Ectodermal cell (in vitro differentiated cells): ENCODE results near the gene TRIM8.
A peak's percentile ranks its signal among the peaks of the same experiment; 100 is the strongest.

ENCODE experiments used
- H3K27ac ChIP-seq: 2 replicates; pipeline ENCODE4 v1.7.0; 2013; ENCODE audit warnings: mild to moderate bottlenecking, low read depth, low read length; ENCODE audit not compliant: insufficient read depth, poor library complexity, severe bottlenecking
- H3K27me3 ChIP-seq: 2 replicates; pipeline ENCODE4 v1.7.0; 2013; ENCODE audit warnings: mild to moderate bottlenecking, low read length; ENCODE audit not compliant: insufficient read depth, control insufficient read depth, poor library complexity, severe bottlenecking
- H3K36me3 ChIP-seq: one replicate; pipeline ENCODE4 v1.7.0; 2013; ENCODE audit warnings: low read length; ENCODE audit not compliant: control insufficient read depth, insufficient read depth
- H3K4me1 ChIP-seq: one replicate; pipeline ENCODE4 v1.7.0; 2013; ENCODE audit warnings: low read length; ENCODE audit not compliant: control insufficient read depth, insufficient read depth
- H3K4me3 ChIP-seq: 2 replicates; pipeline ENCODE4 v1.7.0; 2013; ENCODE audit warnings: low read depth, low read length, control low read depth; ENCODE audit not compliant: insufficient read depth
- H3K9me3 ChIP-seq: 2 replicates; pipeline ENCODE4 v1.7.0; 2013; ENCODE audit warnings: mild to moderate bottlenecking, low read length, moderate library complexity; ENCODE audit not compliant: control insufficient read depth
- WGBS, 2 experiments: methylation state at CpG; one replicate each; pipeline ENCODE4 v1.1.7; 2013; ENCODE audit warnings: missing lambda C conversion rate in 2 of 2; 5-methylcytosine and 5-hydroxymethylcytosine counted together

TRIM8 gene

DNA sequence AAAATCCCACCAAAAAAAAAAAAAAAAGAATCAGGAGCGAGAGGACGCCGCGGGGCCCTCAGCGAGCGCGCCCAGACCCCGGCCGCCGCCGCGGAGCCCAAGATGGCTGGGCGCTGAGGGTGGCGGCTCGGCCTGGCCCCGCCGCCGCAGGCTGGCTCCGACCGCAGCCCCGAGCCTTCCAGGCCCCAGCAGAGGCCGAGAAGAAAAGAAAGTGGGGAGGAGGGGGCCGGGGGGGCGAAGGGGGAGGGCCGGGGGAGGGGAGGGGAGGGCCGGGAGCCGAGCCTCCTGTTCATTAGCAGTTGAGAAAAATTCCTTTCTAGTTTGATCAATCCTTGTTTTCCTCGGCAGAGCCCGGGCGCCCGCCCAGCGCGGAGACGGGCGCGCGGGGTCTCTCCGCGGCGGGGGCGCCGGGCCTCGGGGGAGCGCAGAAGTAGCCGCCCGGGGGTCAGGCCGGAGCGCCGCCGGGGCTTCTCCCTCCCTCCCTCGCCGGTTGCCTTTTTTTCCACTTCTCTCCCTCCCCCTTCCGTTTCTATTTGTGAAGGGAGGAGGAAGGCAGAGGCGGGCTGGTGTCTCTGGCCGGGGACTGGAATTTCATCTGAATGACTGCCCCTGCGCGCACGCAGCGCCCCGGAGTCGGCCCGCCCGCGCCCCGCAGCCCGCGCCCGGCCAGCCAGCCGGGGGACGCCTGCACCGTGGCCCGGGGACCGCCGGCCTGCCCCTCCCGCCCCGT, 778 bp upstream of the TRIM8 start:
- WGBS, 2 experiments, result 0% methylated on average over 64 to 71 of the region's 76 CpGs
- H3K4me3 ChIP-seq, result peak overlapping the region; percentile 85
- H3K36me3 ChIP-seq, result no peaks in the 10 kb centered on the region
- peaks cover 17% of the 10 kb centered on the region for H3K4me1 ChIP-seq
- no peaks in the 10 kb centered on the region for H3K27me3 ChIP-seq
- no peaks in the 10 kb centered on the region for H3K9me3 ChIP-seq
- H3K27ac ChIP-seq, result peak overlapping the region; percentile 95

DNA sequence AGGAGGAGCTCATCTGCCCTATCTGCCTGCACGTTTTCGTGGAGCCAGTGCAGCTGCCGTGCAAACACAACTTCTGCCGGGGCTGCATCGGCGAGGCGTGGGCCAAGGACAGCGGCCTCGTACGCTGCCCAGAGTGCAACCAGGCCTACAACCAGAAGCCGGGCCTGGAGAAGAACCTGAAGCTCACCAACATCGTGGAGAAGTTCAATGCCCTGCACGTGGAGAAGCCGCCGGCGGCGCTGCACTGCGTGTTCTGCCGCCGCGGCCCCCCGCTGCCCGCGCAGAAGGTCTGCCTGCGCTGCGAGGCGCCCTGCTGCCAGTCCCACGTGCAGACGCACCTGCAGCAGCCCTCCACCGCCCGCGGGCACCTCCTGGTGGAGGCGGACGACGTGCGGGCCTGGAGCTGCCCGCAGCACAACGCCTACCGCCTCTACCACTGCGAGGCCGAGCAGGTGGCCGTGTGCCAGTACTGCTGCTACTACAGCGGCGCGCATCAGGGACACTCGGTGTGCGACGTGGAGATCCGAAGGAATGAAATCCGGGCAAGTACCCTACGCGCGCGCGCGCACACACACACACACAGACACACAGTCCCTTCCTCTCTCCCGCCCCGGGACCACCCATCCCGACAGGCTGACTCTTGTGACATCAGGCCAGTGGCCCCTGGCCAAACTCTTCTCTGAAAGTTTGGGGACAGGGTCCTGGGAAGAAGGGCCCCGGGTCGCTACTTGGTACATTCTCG, 538 bp downstream of the TRIM8 start:
- Histone ChIP-seq H3K4me1 (peaks cover 30% of the 10 kb centered on the region), H3K9me3 (no peaks in the 10 kb centered on the region), H3K36me3 (no peaks in the 10 kb centered on the region), H3K4me3 (peak overlapping the region; percentile 85), H3K27ac (peak overlapping the region; percentile 64), H3K27me3 (no peaks in the 10 kb centered on the region)
- 0% methylated on average over 62 of the region's 62 CpGs for WGBS, 2 experiments

DNA sequence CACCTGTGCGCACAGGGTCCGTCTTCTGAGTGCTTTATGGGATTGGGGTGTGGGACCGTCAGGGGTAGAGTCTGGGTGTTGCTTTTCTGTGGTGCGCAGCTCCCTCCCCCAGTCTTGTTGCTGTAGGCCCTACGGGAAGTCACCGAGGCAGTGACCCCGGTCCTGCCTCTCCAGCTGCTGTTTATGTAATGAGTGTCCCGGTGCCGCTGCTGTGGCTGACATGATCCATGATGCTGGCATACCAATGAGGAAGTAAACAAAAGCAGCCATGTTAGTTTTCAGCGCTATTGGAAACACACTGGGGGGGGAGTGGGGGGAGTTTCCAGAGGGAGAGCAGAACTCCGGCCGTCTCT, 1.1 kb downstream of the TRIM8 start:
- H3K4me3 ChIP-seq, result peak overlapping the region; percentile 85
- H3K27ac ChIP-seq, result peak overlapping the region; percentile 64
- WGBS, 2 experiments, result 0 to 1% methylated on average over 12 of the region's 12 CpGs
- H3K4me1 ChIP-seq, result peaks cover 36% of the 10 kb centered on the region
- H3K9me3 ChIP-seq, result no peaks in the 10 kb centered on the region
- H3K27me3 ChIP-seq, result no peaks in the 10 kb centered on the region
- no peaks in the 10 kb centered on the region for H3K36me3 ChIP-seq

DNA sequence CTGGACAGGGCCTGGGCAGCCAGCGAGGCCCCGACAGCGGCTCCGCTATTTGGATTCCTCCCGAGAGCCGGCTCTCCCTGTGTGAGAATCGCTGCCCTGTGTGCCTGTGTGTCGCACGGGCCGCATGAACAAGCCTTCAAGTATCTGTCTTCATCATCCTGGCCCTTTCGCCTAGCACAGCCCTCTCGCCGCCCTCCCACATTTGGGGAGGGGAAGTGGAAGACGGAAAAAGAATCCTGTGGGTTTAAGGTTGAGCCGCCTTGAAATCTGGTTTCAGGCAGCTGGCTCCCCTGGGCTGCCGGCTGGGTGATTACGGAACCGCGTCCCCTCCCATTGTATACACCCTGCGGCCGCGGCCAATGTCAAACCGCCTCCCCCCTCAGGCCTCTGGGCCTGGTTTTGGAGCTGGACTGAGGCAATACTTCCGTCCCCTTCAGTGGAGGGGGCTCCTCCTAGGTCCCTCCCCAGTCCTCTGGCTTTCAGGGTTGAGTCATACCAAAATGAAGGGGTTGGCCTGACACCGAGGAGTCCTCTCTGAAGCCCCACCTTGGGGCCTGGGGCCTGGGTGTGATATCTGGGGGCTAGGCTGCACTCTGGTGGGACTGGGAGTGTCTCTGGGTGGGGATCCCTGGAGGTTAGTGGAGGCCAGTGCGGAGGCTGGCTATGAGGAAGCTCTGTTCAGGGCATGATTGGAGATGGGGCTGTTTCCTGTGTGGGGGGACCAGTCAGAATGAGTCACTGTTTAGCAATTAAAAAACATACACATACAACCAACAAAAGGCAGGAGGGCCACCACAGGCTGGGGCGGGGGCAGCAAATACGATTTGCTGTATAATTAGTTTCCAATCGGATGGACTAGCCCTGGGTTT, 1.7 kb downstream of the TRIM8 start:
- Histone ChIP-seq H3K27me3 (no peaks in the 10 kb centered on the region), H3K36me3 (no peaks in the 10 kb centered on the region), H3K27ac (peak overlapping the region; percentile 64), H3K4me1 (peaks cover 42% of the 10 kb centered on the region), H3K4me3 (peak overlapping the region; percentile 85), H3K9me3 (no peaks in the 10 kb centered on the region)
- 4 to 8% methylated on average over 29 of the region's 29 CpGs for WGBS, 2 experiments

DNA sequence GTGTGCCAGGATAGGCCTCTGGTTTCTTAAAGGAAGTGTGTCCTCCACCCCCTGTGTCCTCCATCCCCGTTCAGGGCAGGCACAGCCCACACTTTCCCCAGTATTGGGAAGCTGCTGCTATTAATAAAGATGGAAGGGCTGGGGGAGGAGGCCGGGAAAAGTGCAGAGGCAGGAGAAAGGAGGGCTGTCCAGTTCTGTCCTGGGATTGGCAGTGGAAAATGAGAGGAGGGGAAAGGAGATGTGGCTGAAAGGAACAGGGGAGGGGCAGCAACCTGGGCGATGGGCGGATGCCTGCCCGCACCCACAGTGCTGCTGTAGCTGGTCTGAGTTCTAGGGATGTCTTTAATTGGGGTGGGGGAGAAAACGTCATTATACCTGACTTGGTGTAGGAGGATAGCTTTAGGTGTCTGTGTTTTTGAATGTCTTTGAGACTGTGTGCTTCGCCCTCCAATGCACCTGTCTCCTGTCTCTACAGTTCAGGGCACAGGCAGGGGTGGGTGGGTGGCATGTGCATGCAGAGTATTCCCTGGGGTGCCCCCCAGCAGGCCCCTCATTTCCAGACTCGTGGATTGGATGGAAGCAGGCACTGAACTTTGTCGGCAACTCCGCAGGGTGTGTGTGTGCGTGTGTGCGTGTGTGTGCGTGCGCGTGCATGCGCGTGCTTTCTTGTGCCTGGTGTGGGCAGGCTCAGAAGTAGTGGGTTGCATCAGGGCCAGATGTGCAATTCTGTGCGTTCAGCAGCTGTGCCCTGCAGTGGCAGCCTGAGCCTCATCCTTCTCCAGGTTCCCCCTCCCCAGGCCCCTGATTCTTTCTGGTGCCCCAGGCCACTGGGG, 2.5 kb downstream of the TRIM8 start:
- Histone ChIP-seq H3K27me3 (no peaks in the 10 kb centered on the region), H3K36me3 (no peaks in the 10 kb centered on the region), H3K4me1 (peaks cover 50% of the 10 kb centered on the region), H3K4me3 (peak overlapping the region; percentile 85), H3K9me3 (no peaks in the 10 kb centered on the region), H3K27ac (no peak overlapping the region)
- 64% methylated on average over 18 of the region's 18 CpGs for WGBS, 2 experiments

DNA sequence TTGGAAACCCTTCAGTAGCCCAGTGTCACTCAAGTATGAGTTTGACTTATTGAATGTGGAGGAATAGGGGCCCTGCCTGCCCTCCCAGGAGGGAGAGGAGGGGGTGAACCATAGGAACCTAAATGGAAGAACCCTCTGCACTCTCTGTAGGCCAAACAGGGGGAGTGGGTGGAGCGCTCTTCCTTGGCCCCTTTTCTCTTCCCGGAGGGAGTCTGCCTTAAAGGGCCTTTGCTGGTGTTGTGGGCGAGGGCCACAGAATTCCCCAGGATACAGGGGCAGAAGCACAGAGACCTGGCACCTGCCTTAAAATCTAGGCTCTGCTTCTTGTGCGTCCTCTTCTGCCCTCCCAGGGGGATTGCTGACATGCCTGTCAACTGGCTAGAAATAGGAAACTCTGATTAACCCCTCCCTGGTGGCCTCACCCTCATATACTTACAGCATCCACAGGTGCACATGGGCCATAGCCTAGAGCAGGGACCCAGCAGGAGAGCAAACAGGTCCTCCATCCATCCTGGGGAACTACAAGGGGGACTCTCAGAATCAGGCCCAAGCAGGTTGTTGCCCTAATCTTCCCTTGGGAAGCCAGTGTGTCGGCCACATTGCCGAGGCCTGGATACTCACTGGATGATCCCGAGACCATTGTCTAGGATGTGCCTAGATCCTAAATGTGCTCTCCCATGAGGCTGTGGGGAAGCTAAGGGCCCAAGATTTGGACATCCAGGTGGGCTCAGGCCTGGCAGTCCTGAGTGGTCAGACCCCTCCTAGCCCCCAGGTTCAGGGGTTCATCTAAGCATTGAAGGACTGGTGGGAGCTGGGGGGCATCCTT, 3.4 kb downstream of the TRIM8 start:
- Histone ChIP-seq H3K4me1 (peaks cover 57% of the 10 kb centered on the region), H3K4me3 (peak overlapping the region; percentile 85), H3K27ac (no peak overlapping the region), H3K9me3 (no peaks in the 10 kb centered on the region), H3K36me3 (no peaks in the 10 kb centered on the region), H3K27me3 (no peaks in the 10 kb centered on the region)
- WGBS, 2 experiments, result 62 to 66% methylated on average over 7 of the region's 7 CpGs

DNA sequence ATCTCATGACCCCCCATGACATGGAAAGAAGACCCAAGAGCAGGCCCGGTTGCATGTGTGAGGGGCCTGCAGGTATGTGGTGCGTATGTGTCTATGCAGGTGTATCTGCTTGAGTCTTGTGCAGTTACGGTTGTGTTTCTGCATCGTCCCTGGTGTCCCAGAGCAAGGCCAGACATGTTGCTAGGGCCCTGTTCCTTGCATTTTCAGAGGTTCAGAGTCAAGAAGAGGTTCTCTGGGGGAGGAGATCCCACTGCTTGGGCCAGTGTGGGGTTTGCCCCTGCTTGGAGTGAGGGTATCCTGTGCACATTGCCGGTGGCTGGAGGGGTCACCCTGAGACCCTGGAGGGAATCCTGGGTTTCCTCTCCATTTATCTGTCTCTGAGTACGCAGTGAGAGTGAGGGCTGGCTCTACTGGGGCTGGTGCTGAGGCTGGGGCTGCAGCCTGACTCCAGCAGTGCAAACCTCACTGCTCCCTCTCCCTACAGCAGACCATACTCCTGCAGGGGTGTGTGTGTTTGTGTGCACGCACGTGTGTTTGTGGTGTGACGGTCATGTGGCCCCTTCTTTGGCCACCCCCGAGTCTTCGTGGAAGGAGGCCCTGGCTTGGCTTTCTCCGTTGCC, 4.1 kb downstream of the TRIM8 start:
- WGBS, 2 experiments, result 83 to 85% methylated on average over 12 of the region's 12 CpGs
- peak overlapping the region; percentile 99 for H3K27ac ChIP-seq
- no peaks in the 10 kb centered on the region for H3K9me3 ChIP-seq
- no peaks in the 10 kb centered on the region for H3K36me3 ChIP-seq
- peak overlapping the region; percentile 29 for H3K4me3 ChIP-seq
- H3K4me1 ChIP-seq, result peaks cover 62% of the 10 kb centered on the region
- H3K27me3 ChIP-seq, result no peaks in the 10 kb centered on the region

DNA sequence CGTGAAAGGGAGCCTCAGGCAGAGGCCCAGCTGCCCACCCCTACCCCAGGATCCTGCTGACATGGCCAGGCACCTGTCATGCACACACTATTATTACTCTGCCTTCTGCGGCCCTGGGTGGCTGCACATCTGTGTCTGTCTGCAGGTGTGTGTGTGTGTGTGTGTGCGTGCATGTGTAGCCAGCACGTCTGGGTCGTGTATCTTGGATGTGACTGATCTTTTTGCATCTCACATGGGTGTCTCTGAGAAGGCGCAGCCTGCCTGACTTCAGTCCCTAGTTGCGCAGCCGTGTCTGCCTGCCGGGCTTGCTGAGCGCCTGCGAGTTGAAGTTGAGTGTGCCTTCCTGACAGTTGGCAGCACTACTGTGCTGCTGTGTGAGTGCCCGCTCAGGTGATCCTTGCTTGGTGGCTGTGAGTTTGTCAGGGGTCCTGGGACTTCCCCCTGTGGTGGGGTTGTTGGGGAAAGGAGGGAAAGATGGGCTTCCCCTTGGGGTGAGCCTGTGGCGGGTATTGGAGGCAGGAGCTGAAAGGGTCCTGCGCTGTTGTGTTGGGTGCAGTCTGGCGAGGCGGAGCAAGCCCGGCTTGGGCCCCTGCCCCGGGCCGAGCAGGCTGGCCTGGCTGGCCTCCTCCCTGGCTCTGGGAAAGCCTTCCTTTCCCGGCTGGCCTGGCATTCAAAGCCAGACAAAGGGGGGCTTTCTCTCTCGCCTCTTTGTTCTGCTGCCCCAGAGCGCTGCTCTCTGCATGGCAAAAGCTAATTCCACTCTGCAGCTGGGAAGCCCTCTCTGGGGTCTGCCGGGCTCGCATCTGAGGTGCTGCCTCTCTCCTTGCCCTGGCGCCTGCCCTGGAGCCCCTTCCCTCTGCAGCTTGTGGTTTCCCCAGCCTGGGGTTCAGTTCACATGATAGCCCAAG, 4.9 kb downstream of the TRIM8 start:
- Histone ChIP-seq H3K36me3 (no peaks in the 10 kb centered on the region), H3K9me3 (no peaks in the 10 kb centered on the region), H3K4me3 (peak overlapping the region; percentile 29), H3K27me3 (no peaks in the 10 kb centered on the region), H3K4me1 (peaks cover 62% of the 10 kb centered on the region), H3K27ac (peak overlapping the region; percentile 99)
- WGBS, 2 experiments, result 40 to 43% methylated on average over 25 of the region's 25 CpGs
